ENCODE data around the gene SLC25A24. TPM values are rescaled to one million over a fixed set of nuclear protein-coding genes. Genes with fewer than 3 reads are reported as not detected.

Gene SLC25A24
- total RNA-seq, 1 experiment from 2014 or later: 21.0 TPM

- POLR2A ChIA-PET: interaction anchor here (0.9 to 1.1 kb wide), 2 partner anchors 337 to 343 kb away, joined by 3 read pairs; no protein-coding TSS in a partner anchor
- H3K27me3 Mint-ChIP-seq (ENCODE audit: insufficient read depth, unreplicated experiment): peaks cover 24% of the 10 kb centered on the region
- no peak for DNase-seq (ENCODE audit: unreplicated experiment)
- peaks cover 6% of the 10 kb centered on the region for H3K36me3 Mint-ChIP-seq (ENCODE audit: insufficient read depth, unreplicated experiment)
- BruUV-seq (replicated peaks): no TSS peak
- H3K4me3 Mint-ChIP-seq (ENCODE audit: unreplicated experiment): no peak overlapping the region
- intact Hi-C loops (cut with micrococcal nuclease): no loop called here
- CTCF ChIA-PET: interaction anchor here (0.6 to 3.7 kb wide), 6 partner anchors 9 to 1450 kb away, joined by 3 to 38 read pairs (median 3); no protein-coding TSS in a partner anchor
- H3K27ac Mint-ChIP-seq (ENCODE audit: low read depth, unreplicated experiment): no peak overlapping the region
- no peaks in the 10 kb centered on the region for H3K9me3 Mint-ChIP-seq (ENCODE audit: unreplicated experiment)
- TF ChIP-seq CTCF (IDR thresholded peaks at IDR 0.05; ENCODE audit: unreplicated experiment): no peak
- H3K4me1 Mint-ChIP-seq (ENCODE audit: insufficient read depth, unreplicated experiment): no peaks in the 10 kb centered on the region
These were observed 80.6 kb downstream of the SLC25A24 start for GRCh38 chr1:108119500-108119899.

GRCh38 chr1:108117945-108118902, 81.9 kb downstream of the SLC25A24 start:
- peaks cover 24% of the 10 kb centered on the region for H3K27me3 Mint-ChIP-seq (ENCODE audit: insufficient read depth, unreplicated experiment)
- POLR2A ChIA-PET: interaction anchor here (1.1 kb wide), 2 partner anchors 10 to 336 kb away, joined by 3 read pairs; no protein-coding TSS in a partner anchor
- DNase-seq (ENCODE audit: unreplicated experiment): peak; percentile 21

GRCh38 chr1:108117237-108117636, 82.9 kb downstream of the SLC25A24 start:
- no peak for TF ChIP-seq CTCF (IDR thresholded peaks at IDR 0.05; ENCODE audit: unreplicated experiment)
- Mint-ChIP-seq H3K9me3 (ENCODE audit: unreplicated experiment) (no peaks in the 10 kb centered on the region), H3K4me3 (ENCODE audit: unreplicated experiment) (no peak overlapping the region), H3K27ac (ENCODE audit: low read depth, unreplicated experiment) (no peak overlapping the region), H3K27me3 (ENCODE audit: insufficient read depth, unreplicated experiment) (peaks cover 16% of the 10 kb centered on the region), H3K4me1 (ENCODE audit: insufficient read depth, unreplicated experiment) (no peaks in the 10 kb centered on the region), H3K36me3 (ENCODE audit: insufficient read depth, unreplicated experiment) (no peaks in the 10 kb centered on the region)
- no TSS peak for BruUV-seq (replicated peaks)
- CTCF ChIA-PET: interaction anchor here (0.6 to 3.7 kb wide), 4 partner anchors 8 to 336 kb away, joined by 3 to 38 read pairs (median 4); no protein-coding TSS in a partner anchor
- intact Hi-C loops (cut with micrococcal nuclease): no loop called here
- POLR2A ChIA-PET: no interaction called here
- DNase-seq (ENCODE audit: unreplicated experiment): no peak

More at GRCh38 chr1:108117945-108118902, 81.9 kb downstream of the SLC25A24 start:
- no peak overlapping the region for H3K4me3 Mint-ChIP-seq (ENCODE audit: unreplicated experiment)
- peaks cover 4% of the 10 kb centered on the region for H3K36me3 Mint-ChIP-seq (ENCODE audit: insufficient read depth, unreplicated experiment)
- no TSS peak for BruUV-seq (replicated peaks)
- CTCF ChIA-PET: interaction anchor here (0.6 to 3.7 kb wide), 6 partner anchors 9 to 337 kb away, joined by 3 to 38 read pairs (median 3); no protein-coding TSS in a partner anchor
- H3K9me3 Mint-ChIP-seq (ENCODE audit: unreplicated experiment): no peaks in the 10 kb centered on the region
- intact Hi-C loops (cut with micrococcal nuclease): no loop called here
- no peak for TF ChIP-seq CTCF (IDR thresholded peaks at IDR 0.05; ENCODE audit: unreplicated experiment)
- H3K4me1 Mint-ChIP-seq (ENCODE audit: insufficient read depth, unreplicated experiment): no peaks in the 10 kb centered on the region
- no peak overlapping the region for H3K27ac Mint-ChIP-seq (ENCODE audit: low read depth, unreplicated experiment)

GRCh38 chr1:108114033-108114599, 86.0 kb downstream of the SLC25A24 start:
- H3K36me3 Mint-ChIP-seq (ENCODE audit: insufficient read depth, unreplicated experiment): no peaks in the 10 kb centered on the region
- no peak for DNase-seq (ENCODE audit: unreplicated experiment)
- no peaks in the 10 kb centered on the region for H3K27me3 Mint-ChIP-seq (ENCODE audit: insufficient read depth, unreplicated experiment)
- intact Hi-C loops (cut with micrococcal nuclease): no loop called here
- no peak for TF ChIP-seq CTCF (IDR thresholded peaks at IDR 0.05; ENCODE audit: unreplicated experiment)
- no peaks in the 10 kb centered on the region for H3K9me3 Mint-ChIP-seq (ENCODE audit: unreplicated experiment)
- POLR2A ChIA-PET: no interaction called here
- no TSS peak for BruUV-seq (replicated peaks)
- no peaks in the 10 kb centered on the region for H3K4me1 Mint-ChIP-seq (ENCODE audit: insufficient read depth, unreplicated experiment)
- no peak overlapping the region for H3K4me3 Mint-ChIP-seq (ENCODE audit: unreplicated experiment)
- CTCF ChIA-PET: interaction anchor here (1.4 to 2.4 kb wide), 2 partner anchors 12 to 332 kb away, joined by 8 to 14 read pairs; no protein-coding TSS in a partner anchor
- H3K27ac Mint-ChIP-seq (ENCODE audit: low read depth, unreplicated experiment): no peak overlapping the region

Data from MCF 10A (cell line).